Esophagus squamous epithelium (tissue), 4 donors: ENCODE results near the gene NPR1.

Experiments
- CTCF ChIP-seq, 6 experiments: fragments of 450-650 bp in 4 of 6; fragments of 200-600 bp in 2 of 6; sonication (generic) in 2 of 6; IDR thresholded peaks; one replicate each; pipeline ENCODE4 v1.5.1; 2016 to 2019; ENCODE audit warnings: antibody characterized with exemption in 6 of 6, mild to moderate bottlenecking in 4 of 6, moderate library complexity in 4 of 6
- POLR2A ChIP-seq, 4 donors: fragments of 450-650 bp; IDR thresholded peaks; one replicate each; pipeline ENCODE4 v1.6.1; 2017; ENCODE audit warnings: antibody characterized with exemption in 4 of 4, mild to moderate bottlenecking in 4 of 4, moderate library complexity in 3 of 4

GRCh38 chr1:153693466-153693865 lies 15.0 kb downstream of the NPR1 start:
- TF ChIP-seq CTCF (IDR thresholded peaks at IDR 0.05) (no peak), POLR2A (IDR thresholded peaks at IDR 0.05) (no peak)
